IMR-90 (cell line): ENCODE measurements around the gene FGGY. TPM values are rescaled to one million over a fixed set of nuclear protein-coding genes. Genes with fewer than 3 reads are reported as not detected.

Experiments
- ATAC-seq: fragments of 200-7000 bp; cut with Tn5 transposase; 2 replicates; pipeline ENCODE4 v1.9.1; 2020; ENCODE audit warnings: low read depth, mild to moderate bottlenecking, moderate library complexity
- BruUV-seq: library from RNA; stranded (reverse); fragments of 400-500 nt; replicated peaks from 2 replicates; lab custom pipeline; 2021; lab: Mats Ljungman, UMichigan
- CTCF ChIA-PET: fragments of 300-600 bp; formaldehyde crosslinking; extraction: SDS; loops from one replicate; lab custom pipeline; 2021; ENCODE audit warnings: antibody characterized with exemption; lab: Yijun Ruan, JAX
- POLR2A ChIA-PET: fragments of 300-600 bp; sonication (Branson Sonifier 250); formaldehyde crosslinking; loops from one replicate; lab custom pipeline; 2022; ENCODE audit warnings: antibody characterized with exemption; ENCODE audit not compliant: unreplicated experiment; lab: Charles Lee
- DNase-seq: peaks from one replicate; pipeline ENCODE4 v3.0.0; 2013
- H2AFZ ChIP-seq: replicated peaks from 2 replicates; pipeline ENCODE3; 2013; ENCODE audit warnings: low read length, mild to moderate bottlenecking; ENCODE audit not compliant: poor library complexity
- H2AK5ac ChIP-seq: 2 replicates; pipeline ENCODE4 v1.6.1; 2013; ENCODE audit warnings: low read depth, low read length, inconsistent platforms
- H2AK9ac ChIP-seq: replicated peaks from 2 replicates; pipeline ENCODE3; 2013; ENCODE audit warnings: mild to moderate bottlenecking, low read depth, low read length, moderate library complexity; ENCODE audit not compliant: poor library complexity
- H2BK120ac ChIP-seq: 2 replicates; pipeline ENCODE4 v1.6.1; 2013; ENCODE audit warnings: low read depth, low read length, inconsistent platforms
- H2BK15ac ChIP-seq: 3 replicates; pipeline ENCODE4 v1.6.1; 2013; ENCODE audit warnings: low read depth, low read length, inconsistent platforms
- H2BK20ac ChIP-seq: 2 replicates; pipeline ENCODE4 v1.6.1; 2013; ENCODE audit warnings: low read depth, mild to moderate bottlenecking, inconsistent platforms, low read length, moderate library complexity
- H2BK5ac ChIP-seq: 2 replicates; pipeline ENCODE4 v1.6.1; 2013; ENCODE audit warnings: mild to moderate bottlenecking, low read depth, low read length, inconsistent platforms; ENCODE audit not compliant: poor library complexity, severe bottlenecking
- H3K14ac ChIP-seq: replicated peaks from 2 replicates; pipeline ENCODE4 v1.6.1; 2013; ENCODE audit warnings: low read depth, low read length, inconsistent platforms
- H3K18ac ChIP-seq: 2 replicates; pipeline ENCODE4 v1.6.1; 2013; ENCODE audit warnings: low read depth, low read length, control low read depth
- H3K23ac ChIP-seq: 2 replicates; pipeline ENCODE4 v1.6.1; 2013; ENCODE audit warnings: low read depth, low read length, inconsistent platforms
- H3K27ac ChIP-seq: 2 replicates; pipeline ENCODE4 v1.5.1; 2013; ENCODE audit warnings: mild to moderate bottlenecking, control low read depth, low read length; ENCODE audit not compliant: insufficient read depth
- H3K27me3 ChIP-seq: 2 replicates; pipeline ENCODE4 v1.6.1; 2013; ENCODE audit warnings: low read length; ENCODE audit not compliant: control insufficient read depth, insufficient read depth
- H3K36me3 ChIP-seq: 2 replicates; pipeline ENCODE4 v1.6.1; 2013; ENCODE audit warnings: low read length, mixed read lengths; ENCODE audit not compliant: control insufficient read depth, insufficient read depth
- H3K4ac ChIP-seq: 2 replicates; pipeline ENCODE4 v1.6.1; 2013; ENCODE audit warnings: low read depth, low read length, inconsistent platforms
- H3K4me1 ChIP-seq: 2 replicates; pipeline ENCODE4 v1.6.1; 2013; ENCODE audit warnings: low read length, mixed read lengths; ENCODE audit not compliant: control insufficient read depth, insufficient read depth
- H3K4me2 ChIP-seq: 2 replicates; pipeline ENCODE4 v1.6.1; 2013; ENCODE audit warnings: low read depth, mild to moderate bottlenecking, control low read depth, low read length, moderate library complexity
- H3K4me3 ChIP-seq: 2 replicates; pipeline ENCODE4 v1.5.1; 2013; ENCODE audit warnings: low read depth, mild to moderate bottlenecking, control low read depth, low read length, moderate library complexity; ENCODE audit not compliant: insufficient read depth
- H3K56ac ChIP-seq: 2 replicates; pipeline ENCODE4 v1.6.1; 2013; ENCODE audit warnings: low read length, inconsistent platforms; ENCODE audit not compliant: insufficient read depth; ENCODE audit errors: extremely low read depth
- H3K79me1 ChIP-seq, 2 experiments: 2 replicates each; pipeline ENCODE4 v1.6.1; 2013; ENCODE audit warnings: low read length in 2 of 2, inconsistent platforms in 1 of 2, low read depth in 1 of 2
- H3K9ac ChIP-seq: 2 replicates; pipeline ENCODE4 v1.6.1; 2013; ENCODE audit warnings: low read depth, low read length, control low read depth
- H3K9me1 ChIP-seq: 2 replicates; pipeline ENCODE4 v1.6.1; 2013; ENCODE audit warnings: low read length, inconsistent platforms; ENCODE audit not compliant: insufficient read depth
- H3K9me3 ChIP-seq: 2 replicates; pipeline ENCODE4 v1.6.1; 2013; ENCODE audit warnings: low read length; ENCODE audit not compliant: control insufficient read depth, insufficient read depth
- H4K20me1 ChIP-seq: 2 replicates; pipeline ENCODE4 v1.6.1; 2013; ENCODE audit warnings: low read length, inconsistent platforms; ENCODE audit not compliant: insufficient read depth
- H4K5ac ChIP-seq: 2 replicates; pipeline ENCODE4 v1.6.1; 2013; ENCODE audit warnings: mild to moderate bottlenecking, low read depth, low read length, control low read depth
- H4K8ac ChIP-seq, 2 experiments: 2 replicates each; pipeline ENCODE4 v1.6.1; 2013; ENCODE audit warnings: low read depth in 2 of 2, low read length in 2 of 2, control low read depth in 1 of 2, inconsistent platforms in 1 of 2
- H4K91ac ChIP-seq: 2 replicates; pipeline ENCODE4 v1.6.1; 2013; ENCODE audit warnings: low read depth, low read length, inconsistent platforms; ENCODE audit not compliant: insufficient read depth
- BHLHE40 ChIP-seq: fragments of 150-350 bp; IDR thresholded peaks from 2 replicates; pipeline ENCODE4 v1.6.1; 2016; ENCODE audit warnings: mild to moderate bottlenecking, low read depth, low read length
- CEBPB ChIP-seq: IDR thresholded peaks from 2 replicates; pipeline ENCODE4 v1.6.1; 2012; ENCODE audit warnings: low read depth, low read length, improper control_type of control experiment
- CHD1 ChIP-seq: IDR thresholded peaks from 2 replicates; pipeline ENCODE4 v1.6.1; 2012; ENCODE audit warnings: low read depth, low read length, improper control_type of control experiment
- FOS ChIP-seq: fragments of 150-350 bp; IDR thresholded peaks from 2 replicates; pipeline ENCODE4 v1.6.1; 2016; ENCODE audit warnings: low read depth, low read length
- MAFK ChIP-seq: IDR thresholded peaks from 2 replicates; pipeline ENCODE4 v1.6.1; 2012; ENCODE audit warnings: low read depth, low read length, improper control_type of control experiment
- MAZ ChIP-seq: IDR thresholded peaks from 2 replicates; pipeline ENCODE4 v1.6.1; 2012; ENCODE audit warnings: low read depth, mild to moderate bottlenecking, low read length, improper control_type of control experiment, moderate library complexity, borderline replicate concordance
- MXI1 ChIP-seq: IDR thresholded peaks from 2 replicates; pipeline ENCODE4 v1.6.1; 2012; ENCODE audit warnings: low read depth, mild to moderate bottlenecking, low read length, moderate library complexity, borderline replicate concordance
- NFE2L2 ChIP-seq: fragments of 150-350 bp; IDR thresholded peaks from 2 replicates; pipeline ENCODE4 v1.6.1; 2016; ENCODE audit warnings: low read depth, mild to moderate bottlenecking, low read length
- POLR2A ChIP-seq: IDR thresholded peaks from 2 replicates; pipeline ENCODE4 v1.6.1; 2012; ENCODE audit warnings: mild to moderate bottlenecking, low read depth, low read length
- RAD21 ChIP-seq: IDR thresholded peaks from 2 replicates; pipeline ENCODE4 v1.6.1; 2012; ENCODE audit warnings: low read length, improper control_type of control experiment
- RCOR1 ChIP-seq: IDR thresholded peaks from 2 replicates; pipeline ENCODE4 v1.6.1; 2012; ENCODE audit warnings: mild to moderate bottlenecking, low read length, improper control_type of control experiment; ENCODE audit not compliant: insufficient replicate concordance
- RFX5 ChIP-seq: IDR thresholded peaks from 2 replicates; pipeline ENCODE4 v1.8.0; 2012; ENCODE audit warnings: low read depth, mild to moderate bottlenecking, low read length, moderate library complexity
- SMC3 ChIP-seq: fragments of 150-350 bp; IDR thresholded peaks from 2 replicates; pipeline ENCODE4 v1.6.1; 2016; ENCODE audit warnings: low read depth, mild to moderate bottlenecking, antibody characterized with exemption, low read length, moderate library complexity
- dilution Hi-C: fragments of 300-500 bp; cut with HindIII; formaldehyde crosslinking; loops from one replicate; pipeline ENCODE4 v1.14.3; 2018; ENCODE audit warnings: low sequenced_read_pairs; ENCODE audit not compliant: unreplicated experiment
- in situ Hi-C: fragments of 300-500 bp; cut with MboI; formaldehyde crosslinking; loops from 3 replicates; pipeline ENCODE4 v1.14.3; 2019; ENCODE audit warnings: low sequenced_read_pairs, inconsistent platforms, mixed read lengths
- intact Hi-C: fragments of 100-400 bp; cut with micrococcal nuclease; formaldehyde crosslinking; loops from 2 replicates; pipeline ENCODE4 v1.10.0; 2022
- polyA plus RNA-seq, 3 experiments: library from polyadenylated mRNA; depleted of rRNA; stranded (reverse); fragments of >200 nt; gene quantifications; 2 replicates each; pipeline ENCODE4 v1.2.3, GENCODE V29; 2012; ENCODE audit warnings: low replicate concordance in 1 of 3
- total RNA-seq: library from RNA; depleted of rRNA; stranded (reverse); fragments of >200 nt; gene quantifications from 2 replicates; pipeline ENCODE4 v1.2.3, GENCODE V29; 2012
- TF ChIP-seq, protein P1 (sequence below): conservative IDR thresholded peaks from 2 replicates; pipeline ENCODE4 v1.5.1; 2012; ENCODE audit warnings: mild to moderate bottlenecking, low read depth, low read length, improper control_type of control experiment
- TF ChIP-seq, protein P2 (sequence below): fragments of 150-350 bp; IDR thresholded peaks from 2 replicates; pipeline ENCODE4 v1.6.1; 2017; ENCODE audit warnings: mild to moderate bottlenecking, antibody characterized with exemption, low read length, low read depth
- TF ChIP-seq, protein P3 (sequence below): fragments of 150-350 bp; IDR thresholded peaks from 2 replicates; pipeline ENCODE4 v1.6.1; 2016; ENCODE audit warnings: low read depth, mild to moderate bottlenecking, low read length, moderate library complexity, borderline replicate concordance

Gene FGGY
- total and polyA plus RNA-seq, 2 of the 4 experiments (the other 2 are of a cell fraction), result 5.6 to 14.0 TPM

DNA sequence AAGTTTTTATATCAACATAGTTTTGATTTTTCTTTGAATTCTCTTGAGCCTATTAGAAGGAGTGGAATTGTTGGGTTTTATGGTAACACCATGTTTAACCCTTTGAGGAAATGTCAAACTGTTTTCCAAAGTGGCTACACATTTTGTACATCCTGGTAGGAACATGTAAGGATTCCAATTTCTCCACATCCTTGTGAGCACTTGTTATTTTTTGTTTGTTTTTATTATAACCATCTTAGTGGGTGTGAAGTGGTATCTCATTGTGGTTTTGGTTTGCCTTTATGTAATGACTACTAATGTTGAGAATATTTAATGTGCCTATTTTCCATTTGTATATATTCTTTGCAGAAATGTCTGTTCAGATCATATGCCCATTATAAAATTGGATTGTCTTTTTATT, 120.5 kb downstream of the FGGY start:
- TF ChIP-seq, protein P1, sequence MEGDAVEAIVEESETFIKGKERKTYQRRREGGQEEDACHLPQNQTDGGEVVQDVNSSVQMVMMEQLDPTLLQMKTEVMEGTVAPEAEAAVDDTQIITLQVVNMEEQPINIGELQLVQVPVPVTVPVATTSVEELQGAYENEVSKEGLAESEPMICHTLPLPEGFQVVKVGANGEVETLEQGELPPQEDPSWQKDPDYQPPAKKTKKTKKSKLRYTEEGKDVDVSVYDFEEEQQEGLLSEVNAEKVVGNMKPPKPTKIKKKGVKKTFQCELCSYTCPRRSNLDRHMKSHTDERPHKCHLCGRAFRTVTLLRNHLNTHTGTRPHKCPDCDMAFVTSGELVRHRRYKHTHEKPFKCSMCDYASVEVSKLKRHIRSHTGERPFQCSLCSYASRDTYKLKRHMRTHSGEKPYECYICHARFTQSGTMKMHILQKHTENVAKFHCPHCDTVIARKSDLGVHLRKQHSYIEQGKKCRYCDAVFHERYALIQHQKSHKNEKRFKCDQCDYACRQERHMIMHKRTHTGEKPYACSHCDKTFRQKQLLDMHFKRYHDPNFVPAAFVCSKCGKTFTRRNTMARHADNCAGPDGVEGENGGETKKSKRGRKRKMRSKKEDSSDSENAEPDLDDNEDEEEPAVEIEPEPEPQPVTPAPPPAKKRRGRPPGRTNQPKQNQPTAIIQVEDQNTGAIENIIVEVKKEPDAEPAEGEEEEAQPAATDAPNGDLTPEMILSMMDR, result no peak
- TF ChIP-seq MXI1 (no peak), RFX5 (no peak), CEBPB (no peak), SMC3 (no peak), POLR2A (no peak), MAFK (no peak), NFE2L2 (no peak), MAZ (no peak), CHD1 (no peak), BHLHE40 (no peak), RAD21 (no peak), RCOR1 (no peak), FOS (no peak)
- TF ChIP-seq, protein P2, sequence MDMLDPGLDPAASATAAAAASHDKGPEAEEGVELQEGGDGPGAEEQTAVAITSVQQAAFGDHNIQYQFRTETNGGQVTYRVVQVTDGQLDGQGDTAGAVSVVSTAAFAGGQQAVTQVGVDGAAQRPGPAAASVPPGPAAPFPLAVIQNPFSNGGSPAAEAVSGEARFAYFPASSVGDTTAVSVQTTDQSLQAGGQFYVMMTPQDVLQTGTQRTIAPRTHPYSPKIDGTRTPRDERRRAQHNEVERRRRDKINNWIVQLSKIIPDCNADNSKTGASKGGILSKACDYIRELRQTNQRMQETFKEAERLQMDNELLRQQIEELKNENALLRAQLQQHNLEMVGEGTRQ, result no peak
- TF ChIP-seq, protein P3, sequence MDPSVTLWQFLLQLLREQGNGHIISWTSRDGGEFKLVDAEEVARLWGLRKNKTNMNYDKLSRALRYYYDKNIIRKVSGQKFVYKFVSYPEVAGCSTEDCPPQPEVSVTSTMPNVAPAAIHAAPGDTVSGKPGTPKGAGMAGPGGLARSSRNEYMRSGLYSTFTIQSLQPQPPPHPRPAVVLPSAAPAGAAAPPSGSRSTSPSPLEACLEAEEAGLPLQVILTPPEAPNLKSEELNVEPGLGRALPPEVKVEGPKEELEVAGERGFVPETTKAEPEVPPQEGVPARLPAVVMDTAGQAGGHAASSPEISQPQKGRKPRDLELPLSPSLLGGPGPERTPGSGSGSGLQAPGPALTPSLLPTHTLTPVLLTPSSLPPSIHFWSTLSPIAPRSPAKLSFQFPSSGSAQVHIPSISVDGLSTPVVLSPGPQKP, result no peak
- H4K5ac ChIP-seq, result no peak overlapping the region
- no peak overlapping the region for H3K9ac ChIP-seq
- no peaks in the 10 kb centered on the region for H4K20me1 ChIP-seq
- 0 out of 2 replicates have a peak, but pooled peaks cover 3% of the 10 kb centered on the region for H3K9me1 ChIP-seq
- no peak overlapping the region for H3K4me2 ChIP-seq
- H3K4me1 ChIP-seq, result peaks cover 2% of the 10 kb centered on the region; the same call in 1 of the 2 replicates
- no peak for ATAC-seq
- H3K27me3 ChIP-seq, result no peaks in the 10 kb centered on the region
- intact Hi-C loops (no loop called here), in situ Hi-C loops (no loop called here), dilution Hi-C loops (no loop called here)
- H2AFZ ChIP-seq, result no peak overlapping the region
- H2AK5ac ChIP-seq, result no peak overlapping the region
- H3K27ac ChIP-seq, result no peak overlapping the region
- no peaks in the 10 kb centered on the region for H3K9me3 ChIP-seq
- ChIA-PET POLR2A (no interaction called here), CTCF (no interaction called here)
- no peak overlapping the region for H2BK15ac ChIP-seq
- no peak overlapping the region for H2BK120ac ChIP-seq
- H3K36me3 ChIP-seq, result no peaks in the 10 kb centered on the region
- DNase-seq, result no peak
- no peak overlapping the region for H4K91ac ChIP-seq
- no peak overlapping the region for H2AK9ac ChIP-seq
- H3K56ac ChIP-seq, result no peak overlapping the region
- no TSS peak for BruUV-seq
- no peak overlapping the region for H2BK5ac ChIP-seq
- no peak overlapping the region for H2BK20ac ChIP-seq
- no peaks in the 10 kb centered on the region for H3K79me1 ChIP-seq
- H3K4me3 ChIP-seq, result no peak overlapping the region
- no peak overlapping the region for H4K8ac ChIP-seq
- H3K18ac ChIP-seq, result no peak overlapping the region
- H3K14ac ChIP-seq, result no peak overlapping the region
- H3K4ac ChIP-seq, result no peak overlapping the region
- H3K23ac ChIP-seq, result no peak overlapping the region
